Colon (tissue), 2 donors: Measurements from ENCODE around the gene VAT1L.

Source experiments
- FAIRE-seq: peaks from 2 replicates; lab custom pipeline; 2012; peaks lifted over from hg19 to GRCh38; lab: Jason Lieb, UNC
- donor health status: control.
- donor health status: control.

The VAT1L gene, protein sequence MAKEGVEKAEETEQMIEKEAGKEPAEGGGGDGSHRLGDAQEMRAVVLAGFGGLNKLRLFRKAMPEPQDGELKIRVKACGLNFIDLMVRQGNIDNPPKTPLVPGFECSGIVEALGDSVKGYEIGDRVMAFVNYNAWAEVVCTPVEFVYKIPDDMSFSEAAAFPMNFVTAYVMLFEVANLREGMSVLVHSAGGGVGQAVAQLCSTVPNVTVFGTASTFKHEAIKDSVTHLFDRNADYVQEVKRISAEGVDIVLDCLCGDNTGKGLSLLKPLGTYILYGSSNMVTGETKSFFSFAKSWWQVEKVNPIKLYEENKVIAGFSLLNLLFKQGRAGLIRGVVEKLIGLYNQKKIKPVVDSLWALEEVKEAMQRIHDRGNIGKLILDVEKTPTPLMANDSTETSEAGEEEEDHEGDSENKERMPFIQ

DNA sequence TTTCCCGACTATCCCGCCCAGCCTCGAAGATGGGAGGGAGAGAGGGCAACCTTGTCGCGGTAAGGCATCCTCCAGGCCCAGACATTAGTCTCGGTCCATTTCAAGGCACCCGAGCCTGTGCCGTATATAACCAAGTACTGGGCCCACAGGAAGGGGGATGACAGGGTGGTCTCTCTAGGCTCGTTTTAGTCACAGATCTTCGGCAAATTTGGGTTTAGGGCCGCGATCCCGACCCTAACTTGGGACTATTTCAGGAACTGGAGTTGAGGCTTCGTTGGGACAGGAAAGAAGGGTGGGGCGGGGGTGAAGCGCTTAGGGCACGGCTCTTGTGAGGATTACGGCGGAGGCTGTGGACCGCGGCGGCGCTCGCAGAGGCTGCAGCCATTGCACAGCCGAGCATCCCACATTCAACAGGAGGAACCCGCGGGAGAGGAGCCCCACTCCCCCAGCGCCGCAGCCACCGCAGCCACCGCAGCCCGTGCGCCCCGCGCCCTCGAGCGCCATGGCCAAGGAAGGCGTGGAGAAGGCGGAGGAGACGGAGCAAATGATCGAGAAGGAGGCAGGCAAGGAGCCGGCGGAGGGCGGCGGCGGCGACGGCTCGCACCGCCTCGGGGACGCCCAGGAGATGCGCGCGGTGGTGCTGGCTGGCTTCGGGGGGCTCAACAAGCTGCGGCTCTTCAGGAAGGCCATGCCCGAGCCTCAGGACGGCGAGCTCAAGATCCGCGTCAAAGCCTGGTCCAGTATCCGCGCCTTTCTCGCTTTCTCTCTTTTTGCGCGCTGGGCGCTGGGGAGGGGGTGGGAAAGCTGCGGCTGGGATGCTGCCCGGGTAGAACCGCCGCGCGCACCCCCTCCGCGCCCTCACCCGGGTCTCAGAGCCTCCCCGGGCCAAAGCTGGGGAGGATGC is at the start of gene VAT1L:
VAT1L (plus strand) TSS at position 384 of the 904 bp plus-strand sequence; CDS start at position 503, 119 bp downstream.
- no peak for FAIRE-seq

DNA sequence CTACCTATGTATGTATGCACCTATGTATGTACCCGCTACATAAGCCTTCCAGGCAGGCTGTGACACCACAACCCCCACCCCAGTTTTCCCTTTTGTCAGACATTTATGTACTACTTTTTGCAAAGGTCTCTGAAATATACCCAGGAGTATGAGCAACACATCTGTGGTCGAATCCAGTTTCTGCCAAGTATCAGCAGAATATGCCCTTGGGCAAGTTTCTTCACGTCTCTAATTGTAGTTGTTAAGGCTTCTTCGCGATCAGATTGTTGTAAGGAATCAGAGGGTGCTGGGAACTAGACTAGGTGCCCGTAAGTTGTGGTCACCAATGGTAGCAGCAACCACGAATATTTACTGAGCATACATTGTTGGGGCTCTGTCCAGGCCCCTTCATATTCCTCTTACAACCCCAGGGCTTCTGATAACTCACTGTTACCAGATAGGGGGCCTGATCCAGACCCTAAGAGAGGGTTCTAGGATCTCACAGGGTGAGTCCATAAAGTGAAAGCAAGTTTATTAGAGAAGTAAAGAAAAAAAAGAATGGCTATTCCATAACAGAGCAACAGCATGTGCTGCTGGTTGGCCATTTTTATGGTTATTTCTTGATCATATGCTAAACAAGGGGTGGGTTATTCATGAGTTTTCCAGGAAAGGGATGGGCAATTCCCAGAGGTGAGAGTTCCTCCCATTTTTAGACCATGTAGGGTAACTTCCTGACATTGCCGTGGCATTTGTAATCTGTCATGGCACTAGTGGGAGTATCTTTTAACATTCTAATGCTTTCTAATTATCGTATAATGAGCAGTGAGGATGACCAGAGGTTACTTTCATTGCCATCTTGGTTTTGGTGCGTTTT is 49.4 kb upstream of the VAT1L start:
- FAIRE-seq: no peak

DNA sequence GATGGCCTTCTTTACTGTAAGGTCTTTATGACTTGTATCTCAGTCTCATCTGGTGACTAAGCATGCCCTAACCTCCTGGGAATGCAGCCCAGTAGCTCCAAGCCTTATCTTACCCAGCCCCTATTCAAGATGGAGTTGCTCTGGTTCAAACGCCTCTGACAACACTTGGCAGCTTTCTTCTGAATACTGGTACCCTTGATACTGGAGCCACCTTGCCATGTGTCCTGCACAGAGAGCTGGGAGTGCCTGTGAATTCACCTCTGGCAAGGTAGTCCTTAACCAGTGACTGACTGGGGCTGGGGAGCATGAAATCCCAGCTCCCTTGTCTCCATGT is 48.8 kb upstream of the VAT1L start:
- no peak for FAIRE-seq

DNA sequence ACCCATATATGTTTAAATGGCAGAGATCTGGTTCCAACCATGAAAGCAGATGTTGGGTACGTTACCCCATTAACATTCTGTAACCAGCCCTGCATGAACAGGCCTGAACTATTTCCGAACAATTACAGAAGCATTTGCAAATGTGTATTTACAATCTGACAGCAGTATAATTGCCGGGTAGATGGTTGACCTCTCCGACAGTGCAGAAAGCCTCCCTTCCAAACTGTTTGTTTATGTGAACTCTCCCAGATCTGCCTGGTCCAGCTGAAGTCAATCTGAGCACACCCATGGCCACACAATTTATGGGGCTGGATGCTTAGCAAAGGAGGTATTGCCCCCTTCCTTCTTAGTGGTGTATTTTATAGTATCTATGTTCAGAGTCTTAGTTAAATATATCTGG is 44.2 kb upstream of the VAT1L start:
- FAIRE-seq: no peak

DNA sequence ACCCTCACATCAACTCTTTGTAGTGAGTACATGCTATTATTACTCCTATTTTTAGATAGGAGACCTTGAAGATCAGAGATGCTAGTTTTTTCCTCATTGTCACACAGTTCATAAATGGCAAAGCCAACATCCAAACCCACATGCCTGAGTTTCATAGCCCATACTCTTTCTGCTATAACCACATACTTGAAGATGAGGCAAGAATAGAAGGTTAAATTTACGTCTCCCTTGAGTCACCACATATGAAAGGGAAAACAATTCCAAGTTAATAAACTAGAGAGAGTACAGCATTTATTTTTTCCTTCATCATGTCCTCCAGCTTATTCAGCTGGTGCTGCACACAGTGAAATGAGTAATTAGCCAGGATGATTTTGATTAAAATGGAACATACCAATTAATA is 42.4 kb upstream of the VAT1L start:
- no peak for FAIRE-seq

DNA sequence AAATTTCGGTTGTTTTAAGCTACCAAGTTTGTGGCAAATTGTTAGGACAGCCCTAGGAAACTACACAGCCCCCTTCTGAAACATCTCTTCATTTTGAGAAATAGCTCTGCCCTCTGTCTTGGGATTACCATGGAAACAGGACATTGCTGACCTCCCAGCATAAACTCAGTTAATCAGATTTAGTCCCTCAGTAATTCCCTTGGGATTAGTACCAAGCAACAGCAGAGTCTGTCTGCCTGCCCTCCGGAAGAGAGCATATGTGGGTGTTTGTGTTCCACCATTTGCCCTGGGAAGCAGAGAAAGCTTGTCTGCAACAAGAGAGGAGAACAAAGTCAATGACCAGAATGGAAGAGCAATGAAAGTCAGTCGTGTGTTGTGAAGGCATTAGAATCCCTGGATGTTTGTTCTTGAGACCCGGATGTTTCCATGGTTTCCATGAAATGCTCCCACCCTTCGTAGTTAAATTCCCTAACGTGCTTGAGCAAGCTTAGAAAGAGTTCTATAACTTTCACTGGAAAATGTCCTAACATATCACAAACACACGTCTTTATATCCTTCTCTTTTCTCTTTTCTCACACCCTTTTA is 39.9 kb upstream of the VAT1L start:
- FAIRE-seq: no peak

DNA sequence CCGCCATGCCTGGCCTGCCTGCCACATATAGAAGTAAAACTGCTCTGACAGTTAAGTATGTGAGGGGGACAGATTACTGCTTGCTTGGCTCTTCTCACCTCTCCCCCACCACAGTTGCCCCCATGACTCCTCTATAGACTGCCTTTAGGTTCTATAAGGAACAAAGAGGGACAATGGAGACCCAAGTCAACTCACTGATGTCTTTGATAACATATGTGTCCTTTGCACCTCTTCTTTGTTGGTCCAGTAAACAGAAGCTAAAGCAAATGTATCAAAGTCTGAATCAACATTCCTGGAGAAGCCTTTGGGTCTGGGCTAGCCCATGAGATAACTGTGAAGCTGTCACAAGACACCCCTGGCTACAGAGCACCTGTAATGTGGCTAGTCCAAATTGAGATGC is 38.9 kb upstream of the VAT1L start:
- FAIRE-seq: no peak

DNA sequence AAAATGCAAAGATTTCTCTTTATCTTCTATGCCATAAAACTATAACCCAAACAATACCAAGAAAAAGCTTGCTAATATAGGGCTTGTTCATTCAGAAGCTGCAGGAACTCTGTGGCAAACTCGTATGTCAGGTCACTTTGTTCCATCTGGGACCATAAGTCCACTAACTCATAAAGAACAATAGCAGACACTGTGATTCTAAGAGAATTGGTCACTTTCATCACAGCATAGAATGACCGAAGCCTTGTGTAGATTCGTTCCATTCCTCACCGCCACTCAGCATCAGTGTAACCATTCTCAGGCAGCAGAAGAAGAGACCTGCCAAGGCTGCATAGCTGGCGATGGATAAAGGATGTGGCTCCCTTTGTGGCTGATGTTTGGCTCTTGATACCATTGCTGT is 30.3 kb upstream of the VAT1L start:
- FAIRE-seq: no peak

DNA sequence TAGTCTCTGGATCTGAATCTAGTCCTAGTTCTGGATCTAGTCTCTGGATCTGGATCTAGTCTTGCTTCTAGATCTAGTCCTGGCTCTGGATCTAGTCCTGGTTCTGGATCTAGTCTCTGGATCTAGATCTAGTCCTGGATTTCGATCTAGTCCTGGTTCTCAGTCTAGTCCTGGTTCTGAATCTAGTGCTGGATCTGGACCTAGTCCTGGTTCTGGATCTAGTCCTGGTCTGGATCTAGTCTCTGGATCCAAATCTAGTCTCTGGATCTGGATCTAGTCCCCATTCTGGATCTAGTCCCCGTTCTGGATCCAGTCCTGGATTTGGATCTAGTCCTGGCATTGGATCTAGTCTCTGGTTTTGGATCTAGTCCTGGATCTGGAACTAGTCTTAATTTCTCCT is 29.9 kb upstream of the VAT1L start:
- FAIRE-seq: no peak

DNA sequence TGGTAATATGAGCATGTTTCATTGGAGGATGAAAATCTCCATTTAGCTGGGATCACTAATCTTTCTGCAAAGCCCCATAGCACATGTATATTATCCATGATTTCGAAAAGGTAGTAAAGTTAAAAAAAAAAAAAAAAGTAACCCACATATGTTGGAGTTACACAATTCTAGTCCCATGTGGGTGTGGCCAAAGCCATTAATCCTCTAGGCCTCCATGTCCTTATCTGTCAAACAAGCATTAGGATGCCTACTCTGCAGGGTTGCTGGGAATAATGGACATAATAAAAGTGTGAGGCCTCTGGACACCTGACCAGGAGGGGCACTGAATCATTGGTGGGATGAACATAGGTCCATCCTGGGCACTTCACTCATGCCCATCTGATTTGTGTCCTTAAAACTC is 29.2 kb upstream of the VAT1L start:
- FAIRE-seq: no peak

DNA sequence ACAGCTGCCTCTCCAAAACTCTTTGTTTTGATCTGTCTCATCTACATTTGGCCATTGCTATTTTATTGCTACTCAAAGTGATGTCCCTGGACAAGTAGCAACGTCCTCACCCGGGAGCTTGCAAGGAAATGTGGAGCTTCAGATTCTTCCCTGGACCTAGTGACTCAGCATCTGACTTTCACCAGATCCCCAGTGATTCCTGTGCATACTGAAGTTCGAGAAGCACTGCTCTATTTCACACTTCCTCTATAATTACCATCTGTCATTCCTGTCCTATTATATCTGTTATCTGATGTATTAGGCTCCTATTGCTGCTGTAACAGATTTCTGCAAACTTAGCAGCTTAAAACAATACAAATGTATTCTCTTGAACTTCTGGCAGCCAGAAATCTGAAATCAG is 28.5 kb upstream of the VAT1L start:
- no peak for FAIRE-seq

DNA sequence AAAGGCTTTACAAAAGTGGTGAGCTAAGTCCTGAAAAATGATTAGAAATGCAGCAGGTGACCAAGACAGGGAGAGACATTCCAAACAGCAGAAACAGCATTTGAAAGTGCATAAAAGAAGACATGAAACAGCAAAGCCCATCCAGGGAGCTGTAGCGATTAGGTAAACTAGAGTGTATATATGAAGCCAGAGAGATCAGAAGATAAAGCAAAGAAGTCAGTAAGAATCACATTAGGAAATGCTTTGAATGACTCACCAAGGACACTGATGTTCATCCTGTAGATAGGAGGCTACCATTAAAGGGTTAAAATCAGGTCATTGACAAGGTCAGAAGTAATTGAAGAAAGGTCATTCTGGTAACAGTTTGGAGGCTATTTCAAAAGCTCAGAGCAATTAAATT is 27.6 kb upstream of the VAT1L start:
- FAIRE-seq: no peak

DNA sequence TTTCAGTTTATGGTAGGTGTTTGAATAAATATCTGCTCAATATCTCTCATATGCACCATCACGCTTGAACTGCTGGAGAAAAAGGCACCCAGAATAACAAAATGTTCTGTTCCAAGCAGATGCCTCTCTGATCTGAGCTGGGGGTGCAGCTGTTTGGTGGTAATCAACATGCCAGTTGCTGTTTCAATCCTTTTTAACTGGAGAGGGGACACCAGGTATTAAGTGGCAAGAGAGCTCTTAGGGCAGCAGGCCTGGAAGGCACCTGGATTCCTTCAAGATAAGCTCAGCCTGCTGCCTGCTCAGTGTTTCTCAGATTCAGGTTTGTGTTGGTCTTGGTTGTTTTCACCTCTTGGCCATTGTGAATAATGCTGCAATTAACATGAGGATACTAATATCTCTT is 27.2 kb upstream of the VAT1L start:
- no peak for FAIRE-seq

DNA sequence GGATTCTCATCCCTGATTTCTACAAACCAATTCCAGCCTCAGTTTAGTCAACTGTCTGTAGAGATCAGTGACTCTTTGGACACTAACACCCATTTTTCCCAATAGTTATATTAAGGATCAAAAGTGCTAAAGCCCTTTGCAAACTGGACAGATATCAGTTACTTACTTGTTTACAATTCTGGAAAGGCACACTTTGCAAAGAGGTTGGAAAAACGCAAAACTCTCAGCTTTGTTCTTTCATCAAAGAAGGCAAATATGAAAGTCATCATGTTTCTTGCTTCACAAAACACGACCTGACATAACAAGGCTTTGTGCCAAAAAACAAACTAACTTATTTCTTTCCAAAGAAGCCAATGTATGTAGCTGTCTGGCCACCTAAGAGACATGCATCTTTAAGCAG is 26.1 kb upstream of the VAT1L start:
- FAIRE-seq: no peak

DNA sequence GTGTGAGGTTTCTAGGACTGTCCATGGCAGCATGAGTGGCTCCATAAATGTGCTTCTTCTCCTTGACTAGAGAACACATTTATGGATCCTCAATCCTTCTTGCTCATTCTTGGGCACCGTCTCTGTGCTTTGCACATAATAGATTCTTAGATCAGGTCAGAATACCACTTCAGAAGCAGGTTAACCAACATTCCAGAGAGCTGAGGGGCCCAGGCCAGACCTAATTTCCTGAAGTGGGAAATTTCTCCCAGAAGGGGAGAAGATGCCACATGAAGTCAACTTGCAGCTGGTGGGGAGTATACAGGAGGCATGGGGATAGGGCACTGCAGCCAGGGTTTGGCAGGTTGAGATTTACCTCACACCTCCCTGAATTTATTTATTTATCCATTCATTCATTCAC is 24.4 kb upstream of the VAT1L start:
- no peak for FAIRE-seq

DNA sequence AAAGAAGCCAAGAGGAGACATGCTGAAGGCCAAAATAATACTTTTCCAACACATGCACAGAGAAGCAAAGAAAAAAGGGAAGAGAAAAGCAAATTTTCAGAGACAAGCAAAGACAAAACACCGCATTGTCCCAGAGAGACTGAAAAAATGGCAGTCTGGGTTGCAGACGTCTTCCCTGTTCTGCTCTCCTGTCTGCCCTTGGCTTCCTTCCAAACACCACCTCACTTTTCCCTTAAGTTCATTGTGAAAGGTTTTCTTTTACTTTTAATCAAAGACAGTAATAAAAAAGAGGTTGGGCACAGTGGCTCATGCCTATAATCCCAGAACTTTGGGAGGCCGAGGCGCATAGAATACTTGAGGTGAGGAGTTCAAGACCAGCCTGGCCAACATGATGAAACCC is 21.2 kb upstream of the VAT1L start:
- FAIRE-seq: no peak

DNA sequence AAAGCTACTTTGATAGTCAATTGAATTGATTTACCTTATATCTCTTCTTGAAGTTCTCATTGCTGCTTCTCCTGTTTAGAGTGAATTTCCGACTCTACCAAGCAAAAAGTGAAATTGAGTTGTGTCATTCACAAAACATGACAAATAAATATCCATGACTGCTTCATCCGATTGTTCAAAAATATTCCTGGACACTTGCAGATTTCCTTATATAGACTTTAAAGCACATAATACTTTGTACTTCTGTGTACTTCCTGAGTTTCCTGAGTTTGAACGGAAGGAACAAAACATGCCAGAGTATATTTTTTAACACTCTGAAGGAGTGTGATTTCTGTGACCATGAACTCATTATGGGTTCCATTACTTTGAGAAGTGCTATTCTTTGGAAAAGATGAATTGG is 20.5 kb upstream of the VAT1L start:
- no peak for FAIRE-seq

DNA sequence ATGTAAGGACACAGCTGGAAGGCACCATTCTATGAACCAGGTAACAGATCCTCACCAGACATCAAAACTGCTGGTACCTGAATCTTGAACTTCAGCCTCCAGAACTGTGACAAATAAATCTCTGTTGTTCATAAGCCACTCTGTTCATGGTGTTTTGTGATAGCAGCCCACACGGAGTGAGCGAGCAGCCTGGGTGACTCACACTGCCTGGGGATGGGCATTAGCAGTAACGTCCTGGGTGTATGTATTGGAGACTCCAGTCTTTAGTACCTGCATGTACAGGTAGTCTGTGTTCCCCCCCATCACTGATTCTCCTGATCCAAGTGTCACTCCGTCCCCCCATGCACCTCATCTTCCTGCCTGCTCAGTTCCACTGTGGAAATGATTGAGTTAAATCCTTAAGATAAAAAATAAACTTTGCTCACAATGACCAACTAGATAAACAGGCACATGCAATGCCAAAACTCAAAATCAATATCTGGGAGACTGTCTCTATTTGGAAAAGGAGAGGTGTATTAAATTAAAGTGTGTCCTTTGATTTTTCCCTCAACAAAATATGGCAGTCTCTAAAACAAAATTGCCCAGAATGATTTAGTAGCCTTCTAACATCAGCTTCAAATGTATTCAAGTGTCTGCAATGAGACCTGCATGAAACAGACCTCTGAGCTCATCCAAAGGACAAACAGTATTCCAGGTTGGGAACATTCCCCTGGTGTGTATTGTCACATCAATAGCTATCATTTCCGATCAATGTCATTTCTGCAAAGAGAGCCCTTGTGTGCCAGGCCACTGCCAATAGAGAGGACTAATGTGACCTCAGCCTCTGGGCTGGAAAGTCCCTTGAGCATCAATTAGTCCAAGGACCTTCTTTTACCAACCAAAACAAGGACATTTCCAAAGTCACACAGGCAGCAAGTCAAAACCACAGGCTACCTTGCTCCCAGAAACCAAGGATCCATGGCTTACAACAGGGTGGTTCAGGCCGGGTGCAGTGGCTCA is 12.2 kb upstream of the VAT1L start:
- no peak for FAIRE-seq

DNA sequence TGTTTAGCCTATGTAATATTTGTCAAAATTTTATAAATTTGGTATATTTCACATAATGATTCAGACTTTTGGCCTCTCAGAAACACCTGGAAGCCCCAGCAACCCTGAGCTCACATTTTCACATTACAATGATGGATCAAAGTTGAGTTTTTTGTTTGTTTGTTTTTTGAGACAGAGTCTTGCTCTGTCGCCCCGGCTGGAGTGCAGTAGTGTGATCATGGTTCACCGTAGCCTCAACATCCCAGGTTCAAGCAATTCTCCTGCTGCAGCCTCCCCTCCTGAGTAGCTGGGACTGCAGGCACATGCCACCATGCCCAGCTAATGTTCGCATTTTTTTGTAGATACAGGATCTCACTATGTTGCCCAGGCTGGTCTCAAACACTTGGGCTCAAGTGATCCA is 10.6 kb upstream of the VAT1L start:
- no peak for FAIRE-seq

DNA sequence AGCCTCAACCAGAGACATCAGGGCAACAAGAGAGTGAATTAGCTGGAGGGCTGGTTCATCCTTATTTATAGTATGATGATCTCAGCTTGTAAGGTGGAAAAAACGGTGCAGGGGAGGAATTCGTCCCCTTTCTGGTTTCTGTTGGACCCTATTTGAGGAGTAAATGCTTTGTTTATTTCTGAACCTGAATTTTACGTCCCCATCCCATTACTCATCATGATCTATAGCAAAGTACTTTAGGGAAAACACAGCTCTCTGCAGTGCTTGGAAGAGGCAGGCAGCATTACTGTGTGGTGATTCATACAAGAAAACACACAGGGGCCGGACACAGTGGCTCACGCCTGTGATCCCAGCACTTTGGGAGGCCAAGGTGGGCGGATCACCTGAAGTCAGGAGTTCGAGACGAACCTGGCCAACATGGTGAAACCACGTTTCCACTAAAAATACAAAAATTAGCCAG is 8.0 kb upstream of the VAT1L start:
- no peak for FAIRE-seq

DNA sequence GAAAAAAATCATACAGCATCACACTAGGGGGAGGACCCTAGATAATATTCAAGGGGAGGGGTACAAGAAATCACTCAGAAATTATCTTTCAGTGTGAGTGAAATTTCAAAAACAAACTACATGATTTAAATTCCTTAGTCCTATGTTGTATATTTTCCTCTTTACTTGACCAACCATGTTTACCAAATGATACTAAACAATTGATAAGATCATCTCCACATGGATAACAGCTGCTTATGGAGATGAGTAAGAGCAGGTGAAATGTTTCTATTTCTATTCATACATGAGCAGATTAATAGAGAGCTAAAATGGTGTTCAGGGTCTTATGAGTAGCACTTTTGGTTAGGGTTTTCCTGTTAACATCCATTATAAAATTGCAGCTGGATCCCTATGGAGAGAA is 7.3 kb upstream of the VAT1L start:
- no peak for FAIRE-seq
